B cell (primary cell): ENCODE measurements around the gene ELANE.

Experiments
- EZH2 ChIP-seq: IDR thresholded peaks from 2 replicates; pipeline ENCODE4 v1.6.1; 2012; ENCODE audit warnings: borderline replicate concordance, low read depth, mild to moderate bottlenecking, moderate library complexity, low read length; ENCODE audit not compliant: insufficient read depth, poor library complexity, severe bottlenecking
- TF ChIP-seq, protein P1 (sequence below): fragments of 200-600 bp; IDR thresholded peaks from one replicate; pipeline ENCODE4 v1.8.0; 2022; ENCODE audit warnings: antibody characterized with exemption, mild to moderate bottlenecking

DNA sequence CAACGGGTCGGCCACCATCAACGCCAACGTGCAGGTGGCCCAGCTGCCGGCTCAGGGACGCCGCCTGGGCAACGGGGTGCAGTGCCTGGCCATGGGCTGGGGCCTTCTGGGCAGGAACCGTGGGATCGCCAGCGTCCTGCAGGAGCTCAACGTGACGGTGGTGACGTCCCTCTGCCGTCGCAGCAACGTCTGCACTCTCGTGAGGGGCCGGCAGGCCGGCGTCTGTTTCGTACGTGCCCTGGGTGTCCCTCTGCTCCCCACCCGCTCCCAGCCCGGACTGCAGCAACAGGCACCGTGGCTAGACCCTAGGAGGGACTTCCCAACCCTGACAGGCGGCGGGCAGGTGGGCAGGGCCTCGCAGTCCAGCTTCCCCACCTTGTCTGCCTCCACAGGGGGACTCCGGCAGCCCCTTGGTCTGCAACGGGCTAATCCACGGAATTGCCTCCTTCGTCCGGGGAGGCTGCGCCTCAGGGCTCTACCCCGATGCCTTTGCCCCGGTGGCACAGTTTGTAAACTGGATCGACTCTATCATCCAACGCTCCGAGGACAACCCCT lies 3.5 kb downstream of the ELANE start:
- TF ChIP-seq, protein P1, sequence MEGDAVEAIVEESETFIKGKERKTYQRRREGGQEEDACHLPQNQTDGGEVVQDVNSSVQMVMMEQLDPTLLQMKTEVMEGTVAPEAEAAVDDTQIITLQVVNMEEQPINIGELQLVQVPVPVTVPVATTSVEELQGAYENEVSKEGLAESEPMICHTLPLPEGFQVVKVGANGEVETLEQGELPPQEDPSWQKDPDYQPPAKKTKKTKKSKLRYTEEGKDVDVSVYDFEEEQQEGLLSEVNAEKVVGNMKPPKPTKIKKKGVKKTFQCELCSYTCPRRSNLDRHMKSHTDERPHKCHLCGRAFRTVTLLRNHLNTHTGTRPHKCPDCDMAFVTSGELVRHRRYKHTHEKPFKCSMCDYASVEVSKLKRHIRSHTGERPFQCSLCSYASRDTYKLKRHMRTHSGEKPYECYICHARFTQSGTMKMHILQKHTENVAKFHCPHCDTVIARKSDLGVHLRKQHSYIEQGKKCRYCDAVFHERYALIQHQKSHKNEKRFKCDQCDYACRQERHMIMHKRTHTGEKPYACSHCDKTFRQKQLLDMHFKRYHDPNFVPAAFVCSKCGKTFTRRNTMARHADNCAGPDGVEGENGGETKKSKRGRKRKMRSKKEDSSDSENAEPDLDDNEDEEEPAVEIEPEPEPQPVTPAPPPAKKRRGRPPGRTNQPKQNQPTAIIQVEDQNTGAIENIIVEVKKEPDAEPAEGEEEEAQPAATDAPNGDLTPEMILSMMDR: no peak
- TF ChIP-seq EZH2: no peak
